ENCODE data around the gene HBD.

The HBD gene

DNA sequence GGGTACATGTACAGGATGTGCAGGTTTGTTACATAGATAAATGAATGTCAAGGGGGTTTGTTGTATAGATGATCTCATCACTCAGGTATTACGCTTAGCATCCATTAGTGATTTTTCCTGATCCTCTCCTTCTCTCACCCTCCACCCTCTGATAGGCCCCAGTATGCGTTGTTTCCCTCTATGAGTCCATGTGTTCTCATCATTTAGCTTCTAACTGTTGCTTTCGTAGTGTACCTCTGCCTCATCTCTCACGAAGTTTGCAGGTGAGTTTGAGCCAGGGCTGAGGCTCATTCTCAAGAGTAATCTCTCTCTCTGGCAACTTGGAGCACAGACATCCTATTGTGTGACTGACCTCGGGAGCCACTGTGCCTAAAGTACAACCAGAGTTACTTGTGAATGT lies 40.1 kb upstream of the HBD start:
- no peak for TF ChIP-seq ZBTB7A (IDR thresholded peaks at IDR 0.05; ENCODE audit: low read depth)

DNA sequence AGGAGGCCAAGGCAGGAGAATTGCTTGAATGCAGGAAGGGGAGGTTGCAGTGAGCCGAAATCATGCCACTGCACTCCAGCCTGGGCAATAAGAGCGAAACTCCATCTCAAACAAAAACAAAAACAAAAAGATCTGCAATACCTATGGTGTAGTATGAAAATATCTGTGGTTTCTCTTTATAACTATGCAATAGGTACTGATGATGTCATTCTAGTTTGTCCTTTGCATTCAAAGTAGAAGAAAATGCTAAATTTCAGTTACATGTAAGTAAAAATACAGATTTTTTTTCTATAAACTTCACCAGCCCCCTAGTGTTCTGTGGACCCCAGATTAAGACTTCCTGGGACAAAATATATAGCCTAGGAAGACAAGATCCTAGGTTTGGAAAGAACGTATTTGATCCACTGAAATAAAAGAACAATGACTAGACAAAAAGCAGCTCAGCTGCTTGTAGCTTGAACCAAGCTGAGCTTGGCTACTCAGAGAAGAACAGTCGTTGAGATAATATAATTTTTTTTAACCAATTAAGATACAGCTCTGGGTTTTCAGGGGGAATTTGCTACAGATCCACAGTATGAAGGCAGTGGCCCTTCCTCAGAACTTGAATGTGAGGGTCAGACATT lies 38.2 kb upstream of the HBD start:
- no peak for TF ChIP-seq NFIC (IDR thresholded peaks at IDR 0.05)
- no peak for TF ChIP-seq TCF12 (IDR thresholded peaks at IDR 0.05; ENCODE audit: low read depth)
- TF ChIP-seq TAF1 (IDR thresholded peaks at IDR 0.05; ENCODE audit: low read depth), result no peak
- no peak for TF ChIP-seq CREB1 (IDR thresholded peaks at IDR 0.05; ENCODE audit: low read depth)
- TF ChIP-seq, protein P1, sequence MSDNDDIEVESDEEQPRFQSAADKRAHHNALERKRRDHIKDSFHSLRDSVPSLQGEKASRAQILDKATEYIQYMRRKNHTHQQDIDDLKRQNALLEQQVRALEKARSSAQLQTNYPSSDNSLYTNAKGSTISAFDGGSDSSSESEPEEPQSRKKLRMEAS (IDR thresholded peaks at IDR 0.05), result no peak
- no peak for TF ChIP-seq TEAD4 (IDR thresholded peaks at IDR 0.05)
- TF ChIP-seq, protein P2, sequence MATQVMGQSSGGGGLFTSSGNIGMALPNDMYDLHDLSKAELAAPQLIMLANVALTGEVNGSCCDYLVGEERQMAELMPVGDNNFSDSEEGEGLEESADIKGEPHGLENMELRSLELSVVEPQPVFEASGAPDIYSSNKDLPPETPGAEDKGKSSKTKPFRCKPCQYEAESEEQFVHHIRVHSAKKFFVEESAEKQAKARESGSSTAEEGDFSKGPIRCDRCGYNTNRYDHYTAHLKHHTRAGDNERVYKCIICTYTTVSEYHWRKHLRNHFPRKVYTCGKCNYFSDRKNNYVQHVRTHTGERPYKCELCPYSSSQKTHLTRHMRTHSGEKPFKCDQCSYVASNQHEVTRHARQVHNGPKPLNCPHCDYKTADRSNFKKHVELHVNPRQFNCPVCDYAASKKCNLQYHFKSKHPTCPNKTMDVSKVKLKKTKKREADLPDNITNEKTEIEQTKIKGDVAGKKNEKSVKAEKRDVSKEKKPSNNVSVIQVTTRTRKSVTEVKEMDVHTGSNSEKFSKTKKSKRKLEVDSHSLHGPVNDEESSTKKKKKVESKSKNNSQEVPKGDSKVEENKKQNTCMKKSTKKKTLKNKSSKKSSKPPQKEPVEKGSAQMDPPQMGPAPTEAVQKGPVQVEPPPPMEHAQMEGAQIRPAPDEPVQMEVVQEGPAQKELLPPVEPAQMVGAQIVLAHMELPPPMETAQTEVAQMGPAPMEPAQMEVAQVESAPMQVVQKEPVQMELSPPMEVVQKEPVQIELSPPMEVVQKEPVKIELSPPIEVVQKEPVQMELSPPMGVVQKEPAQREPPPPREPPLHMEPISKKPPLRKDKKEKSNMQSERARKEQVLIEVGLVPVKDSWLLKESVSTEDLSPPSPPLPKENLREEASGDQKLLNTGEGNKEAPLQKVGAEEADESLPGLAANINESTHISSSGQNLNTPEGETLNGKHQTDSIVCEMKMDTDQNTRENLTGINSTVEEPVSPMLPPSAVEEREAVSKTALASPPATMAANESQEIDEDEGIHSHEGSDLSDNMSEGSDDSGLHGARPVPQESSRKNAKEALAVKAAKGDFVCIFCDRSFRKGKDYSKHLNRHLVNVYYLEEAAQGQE (IDR thresholded peaks at IDR 0.05; ENCODE audit: low read depth), result no peak
- TF ChIP-seq, protein P3, sequence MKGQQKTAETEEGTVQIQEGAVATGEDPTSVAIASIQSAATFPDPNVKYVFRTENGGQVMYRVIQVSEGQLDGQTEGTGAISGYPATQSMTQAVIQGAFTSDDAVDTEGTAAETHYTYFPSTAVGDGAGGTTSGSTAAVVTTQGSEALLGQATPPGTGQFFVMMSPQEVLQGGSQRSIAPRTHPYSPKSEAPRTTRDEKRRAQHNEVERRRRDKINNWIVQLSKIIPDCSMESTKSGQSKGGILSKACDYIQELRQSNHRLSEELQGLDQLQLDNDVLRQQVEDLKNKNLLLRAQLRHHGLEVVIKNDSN (IDR thresholded peaks at IDR 0.05), result no peak
- TF ChIP-seq ZBTB7A (IDR thresholded peaks at IDR 0.05; ENCODE audit: low read depth), result no peak
- TF ChIP-seq EGR1 (IDR thresholded peaks at IDR 0.05), result no peak
- TF ChIP-seq RAD21 (IDR thresholded peaks at IDR 0.05; ENCODE audit: low read depth), result no peak
- TF ChIP-seq FOXM1 (IDR thresholded peaks at IDR 0.05; ENCODE audit: borderline replicate concordance, low read depth), result no peak
- TF ChIP-seq CEBPB (IDR thresholded peaks at IDR 0.05), result no peak
- TF ChIP-seq YY1 (IDR thresholded peaks at IDR 0.05; ENCODE audit: low read depth), result no peak
- TF ChIP-seq EP300 (IDR thresholded peaks at IDR 0.05; ENCODE audit: borderline replicate concordance), result no peak

DNA sequence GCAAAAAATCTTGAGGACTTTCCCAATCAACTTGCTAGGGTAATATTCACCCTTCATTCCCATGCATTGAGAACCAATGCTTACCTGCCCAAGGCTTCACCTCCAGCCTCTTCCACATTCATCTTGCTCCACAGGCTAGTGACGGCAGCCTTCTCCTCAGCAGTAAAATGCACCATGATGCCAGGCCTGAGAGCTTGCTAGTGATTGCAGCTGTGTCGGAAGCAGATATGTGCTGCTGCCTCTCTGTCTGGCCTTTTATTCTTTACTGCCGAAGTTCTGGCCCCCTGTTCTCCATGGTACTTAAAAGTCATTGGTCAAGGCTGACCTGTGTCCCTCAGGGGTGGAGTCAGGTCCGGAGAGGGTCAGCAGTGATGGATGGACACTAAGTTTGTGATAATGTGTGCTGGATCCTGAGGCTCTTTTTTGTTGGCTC lies 35.4 kb upstream of the HBD start, which contains the start of gene HBE1:
HBE1 (minus strand) TSS at position 231 of the 433 bp plus-strand sequence; CDS start at position 176, 55 bp downstream.
- TF ChIP-seq, protein P1 (IDR thresholded peaks at IDR 0.05), result no peak
- no peak for TF ChIP-seq RAD21 (IDR thresholded peaks at IDR 0.05; ENCODE audit: low read depth)
- TF ChIP-seq, protein P2 (IDR thresholded peaks at IDR 0.05; ENCODE audit: low read depth), result no peak
- no peak for TF ChIP-seq NFIC (IDR thresholded peaks at IDR 0.05)
- no peak for TF ChIP-seq CREB1 (IDR thresholded peaks at IDR 0.05; ENCODE audit: low read depth)
- no peak for TF ChIP-seq TEAD4 (IDR thresholded peaks at IDR 0.05)
- no peak for TF ChIP-seq CEBPB (IDR thresholded peaks at IDR 0.05)
- TF ChIP-seq ZBTB7A (IDR thresholded peaks at IDR 0.05; ENCODE audit: low read depth), result no peak
- no peak for TF ChIP-seq TAF1 (IDR thresholded peaks at IDR 0.05; ENCODE audit: low read depth)
- TF ChIP-seq TCF12 (IDR thresholded peaks at IDR 0.05; ENCODE audit: low read depth), result no peak
- TF ChIP-seq, protein P3 (IDR thresholded peaks at IDR 0.05), result no peak
- TF ChIP-seq YY1 (IDR thresholded peaks at IDR 0.05; ENCODE audit: low read depth), result no peak
- no peak for TF ChIP-seq EP300 (IDR thresholded peaks at IDR 0.05; ENCODE audit: borderline replicate concordance)
- no peak for TF ChIP-seq EGR1 (IDR thresholded peaks at IDR 0.05)
- TF ChIP-seq FOXM1 (IDR thresholded peaks at IDR 0.05; ENCODE audit: borderline replicate concordance, low read depth), result no peak

DNA sequence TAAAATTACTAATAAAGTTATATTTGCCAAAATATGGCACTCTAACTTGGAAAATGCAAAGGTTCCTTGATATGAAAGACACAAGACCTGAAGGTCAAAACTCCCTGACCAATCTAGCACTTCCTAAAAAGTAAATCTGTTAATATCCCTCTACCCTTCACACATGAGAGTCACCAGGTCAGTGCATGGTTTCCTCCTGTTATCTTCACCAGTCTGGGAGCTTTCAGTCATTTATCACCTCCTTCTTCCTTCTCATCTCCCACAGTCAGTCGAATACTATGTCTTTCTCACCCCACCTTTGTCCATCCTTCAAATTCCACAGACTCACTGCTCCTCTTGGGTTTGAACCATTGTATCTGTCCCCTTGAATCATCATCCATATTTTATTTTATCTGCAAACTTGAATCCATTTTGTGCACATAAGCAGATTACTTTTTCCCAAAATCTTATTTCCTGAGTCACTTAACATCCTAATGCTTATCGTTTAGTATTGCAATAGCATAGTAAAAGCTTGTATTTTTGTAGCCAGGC lies 32.8 kb upstream of the HBD start:
- TF ChIP-seq ZBTB7A (IDR thresholded peaks at IDR 0.05; ENCODE audit: low read depth) (no peak), RAD21 (IDR thresholded peaks at IDR 0.05; ENCODE audit: low read depth) (no peak), FOXM1 (IDR thresholded peaks at IDR 0.05; ENCODE audit: borderline replicate concordance, low read depth) (no peak), CREB1 (IDR thresholded peaks at IDR 0.05; ENCODE audit: low read depth) (no peak), TAF1 (IDR thresholded peaks at IDR 0.05; ENCODE audit: low read depth) (no peak), TCF12 (IDR thresholded peaks at IDR 0.05; ENCODE audit: low read depth) (no peak), EP300 (IDR thresholded peaks at IDR 0.05; ENCODE audit: borderline replicate concordance) (no peak), CEBPB (IDR thresholded peaks at IDR 0.05) (no peak), YY1 (IDR thresholded peaks at IDR 0.05; ENCODE audit: low read depth) (no peak), EGR1 (IDR thresholded peaks at IDR 0.05) (no peak), TEAD4 (IDR thresholded peaks at IDR 0.05) (no peak), NFIC (IDR thresholded peaks at IDR 0.05) (no peak)
- TF ChIP-seq, protein P1 (IDR thresholded peaks at IDR 0.05), result no peak
- TF ChIP-seq, protein P3 (IDR thresholded peaks at IDR 0.05), result no peak
- TF ChIP-seq, protein P2 (IDR thresholded peaks at IDR 0.05; ENCODE audit: low read depth), result no peak

Measured in Ishikawa (cell line).